GM03348 (cell line): ENCODE data around the gene SLC35G4.
"Not testable (repeated sequence)": the region's sequence is repeated elsewhere in the genome, so short reads cannot be mapped to it uniquely, and the experiment has no call there.

ENCODE experiments used
- DNase-seq: peaks from one replicate; pipeline ENCODE4 v3.0.0; 2012; ENCODE audit warnings: low spot score

Gene SLC35G4

DNA sequence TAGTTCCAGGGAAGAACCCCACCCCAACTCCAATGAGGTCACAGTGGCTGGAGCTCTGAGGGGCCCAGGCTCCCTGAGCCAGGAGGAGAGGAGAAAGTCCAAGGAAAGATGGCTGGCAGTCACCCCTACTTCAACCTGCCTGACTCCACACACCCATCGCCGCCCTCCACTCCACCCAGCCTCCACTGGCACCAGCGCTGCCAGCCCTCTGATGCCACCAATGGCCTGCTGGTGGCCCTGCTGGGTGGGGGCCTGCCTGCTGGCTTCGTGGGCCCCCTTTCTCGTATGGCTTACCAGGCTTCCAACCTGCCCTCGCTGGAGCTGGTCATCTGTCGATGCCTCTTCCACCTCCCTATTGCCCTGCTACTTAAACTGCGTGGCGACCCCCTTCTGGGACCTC, at the start of gene SLC35G4:
Gene SLC35G4, plus strand, starts transcription at position 109 of the 400 bp plus-strand sequence. Its CDS starts 0 bp downstream, at position 109.
- not testable (repeated sequence) for DNase-seq

GRCh38 chr18:11561293-11561692, 48.1 kb upstream of the SLC35G4 start:
- DNase-seq: no peak

GRCh38 chr18:11565716-11566115, 43.7 kb upstream of the SLC35G4 start:
- DNase-seq: no peak

GRCh38 chr18:11566236-11566965, 43.0 kb upstream of the SLC35G4 start:
- DNase-seq: no peak

- DNase-seq: no peak
Measured at GRCh38 chr18:11567396-11567795, 42.0 kb upstream of the SLC35G4 start.

GRCh38 chr18:11570073-11570588, 39.3 kb upstream of the SLC35G4 start:
- DNase-seq: no peak

- peak; percentile 50 for DNase-seq
Measured at GRCh38 chr18:11570769-11571412, 38.5 kb upstream of the SLC35G4 start.

DNA sequence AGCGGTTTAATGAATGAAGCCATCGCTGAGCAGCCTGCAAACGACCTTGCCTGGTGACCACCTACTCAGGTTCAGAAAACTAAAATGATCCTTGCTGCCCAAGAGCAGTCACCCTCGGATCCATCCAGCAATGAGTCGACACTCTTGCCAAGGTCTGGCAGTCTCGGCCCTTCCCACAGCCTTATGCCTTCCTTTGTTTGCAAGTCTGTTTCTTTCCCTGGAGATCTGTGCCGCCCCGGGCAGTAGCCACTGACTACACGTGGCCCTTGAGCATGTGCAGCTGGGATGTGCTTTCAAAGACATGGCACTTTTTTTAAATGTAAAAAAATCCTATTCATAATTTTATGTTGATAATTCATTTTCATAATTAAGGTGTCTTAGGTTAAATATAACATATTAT, 37.2 kb upstream of the SLC35G4 start:
- DNase-seq: no peak

- no peak for DNase-seq
Measured at GRCh38 chr18:11574545-11574944, 34.9 kb upstream of the SLC35G4 start.

DNA sequence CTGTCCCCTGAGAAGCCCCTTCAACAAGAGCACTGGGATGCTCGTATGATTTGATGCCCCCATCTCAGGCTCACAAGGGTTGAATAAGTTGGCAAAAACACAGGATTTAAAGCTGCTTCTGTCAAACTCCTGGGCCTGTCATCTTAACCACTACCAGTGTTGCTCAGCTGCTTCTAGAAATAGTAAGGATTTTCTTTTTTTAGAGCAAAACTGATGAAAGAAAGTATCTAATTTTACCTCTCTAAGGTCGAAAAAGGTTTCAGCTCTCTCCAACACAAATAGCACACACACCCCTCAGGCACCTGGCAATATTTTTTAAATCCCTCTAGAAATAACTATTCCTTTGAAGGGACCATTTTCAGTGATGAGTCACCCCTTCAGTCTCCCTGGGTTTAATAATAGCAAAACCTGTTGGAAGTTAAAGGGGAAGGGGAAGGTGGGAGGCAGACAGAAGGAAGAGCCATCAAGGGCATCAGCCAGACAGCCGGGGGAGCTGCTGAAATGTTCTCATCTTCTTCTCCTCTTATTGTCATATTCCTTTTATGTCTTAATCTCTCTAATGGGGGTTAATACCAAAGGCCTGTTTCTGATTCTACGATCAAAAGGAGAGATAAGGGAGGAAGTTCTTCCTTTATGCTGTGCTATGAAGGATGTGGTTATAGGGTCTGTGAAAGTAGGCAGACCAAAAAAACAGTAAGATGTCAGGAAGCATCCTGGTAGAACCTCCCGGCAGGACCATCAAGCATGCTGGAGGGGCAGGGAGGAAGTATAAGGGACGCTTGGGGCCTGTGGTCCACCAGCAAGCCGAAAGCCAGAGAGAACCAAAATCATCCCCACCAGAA, 31.9 kb upstream of the SLC35G4 start:
- no peak for DNase-seq

DNA sequence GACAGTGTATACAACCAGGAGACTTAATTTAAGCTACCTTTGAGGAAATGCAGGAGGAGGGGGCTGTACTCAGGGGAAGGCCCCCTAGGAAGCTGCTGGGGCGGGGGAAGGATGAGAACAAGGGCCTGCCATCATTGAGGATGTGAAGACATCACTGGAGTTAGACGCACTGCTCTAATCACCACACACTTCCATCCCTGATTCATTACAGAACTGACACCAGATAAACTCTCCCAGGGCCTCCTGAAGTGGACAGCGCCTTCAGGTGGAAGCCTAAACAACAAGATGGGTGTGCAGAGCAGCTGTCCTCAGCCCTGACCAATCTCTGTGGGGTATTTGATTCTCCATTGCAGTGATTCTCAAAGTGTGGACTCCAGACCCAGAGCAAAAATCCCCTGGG, 30.6 kb upstream of the SLC35G4 start:
- no peak for DNase-seq

DNA sequence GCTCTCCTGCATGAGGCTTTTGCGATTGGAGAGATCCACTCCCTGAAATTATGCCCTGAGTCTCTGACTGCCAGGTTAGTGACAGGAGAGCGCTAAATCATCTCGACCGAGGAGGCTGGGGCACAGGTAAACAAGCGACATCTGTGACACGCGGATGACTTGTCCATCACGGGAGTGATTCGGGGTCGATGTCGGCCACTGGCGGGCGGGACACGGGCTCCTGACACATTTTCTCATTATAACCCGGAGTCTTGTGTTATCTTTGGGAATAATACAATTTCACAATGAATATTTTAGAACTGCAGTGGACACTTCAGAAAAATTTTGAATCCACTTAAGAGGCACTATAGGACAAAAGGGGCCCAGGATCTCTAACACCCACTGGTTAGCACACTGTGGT, 29.5 kb upstream of the SLC35G4 start:
- DNase-seq: no peak

- DNase-seq: no peak
Measured at GRCh38 chr18:11581286-11581685, 28.1 kb upstream of the SLC35G4 start.

- no peak for DNase-seq
Measured at GRCh38 chr18:11585596-11585995, 23.8 kb upstream of the SLC35G4 start.

- DNase-seq: no peak
Measured at GRCh38 chr18:11586896-11587295, 22.5 kb upstream of the SLC35G4 start.

- no peak for DNase-seq
Measured at GRCh38 chr18:11587432-11587831, 22.0 kb upstream of the SLC35G4 start.

DNA sequence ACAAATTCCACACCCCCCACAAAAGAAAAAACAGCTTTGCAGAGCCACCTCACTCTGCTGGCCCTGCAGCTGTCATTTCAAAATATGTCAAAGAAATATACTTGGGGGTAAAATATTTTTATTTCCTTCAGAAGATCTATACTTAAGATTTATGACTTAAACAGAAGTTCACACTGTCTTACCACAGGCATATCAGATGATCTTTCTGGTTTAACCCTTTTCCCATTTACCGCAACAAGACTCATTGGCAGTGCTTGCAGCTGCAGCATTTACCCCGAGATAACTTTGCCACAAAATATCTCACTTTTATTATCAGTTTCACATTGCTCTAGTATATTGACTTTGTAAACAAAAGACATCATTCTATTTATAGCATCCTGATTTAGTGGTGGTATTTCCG, 21.6 kb upstream of the SLC35G4 start:
- no peak for DNase-seq

GRCh38 chr18:11591957-11592356, 17.4 kb upstream of the SLC35G4 start:
- DNase-seq: no peak

DNA sequence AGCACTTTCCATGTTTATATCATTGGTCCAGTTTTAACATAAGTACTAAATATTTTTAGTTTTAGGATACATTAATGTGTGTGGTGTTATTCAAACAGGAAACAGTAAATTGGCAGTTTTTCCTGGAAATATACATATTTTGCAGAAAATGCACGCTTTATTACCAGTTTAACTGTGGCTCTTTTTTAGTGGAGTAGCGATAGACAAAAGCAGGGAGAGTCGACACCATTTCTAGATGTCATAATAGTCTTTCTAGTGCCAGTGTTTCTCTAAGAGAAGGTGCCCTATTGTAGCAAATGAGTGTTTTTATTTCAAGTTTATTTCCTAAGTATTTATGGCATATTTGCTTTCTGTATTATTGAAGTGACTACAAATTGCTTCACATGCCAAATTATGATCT, 9.1 kb upstream of the SLC35G4 start:
- no peak for DNase-seq

GRCh38 chr18:11607906-11608305, 1.5 kb upstream of the SLC35G4 start:
- no peak for DNase-seq

DNA sequence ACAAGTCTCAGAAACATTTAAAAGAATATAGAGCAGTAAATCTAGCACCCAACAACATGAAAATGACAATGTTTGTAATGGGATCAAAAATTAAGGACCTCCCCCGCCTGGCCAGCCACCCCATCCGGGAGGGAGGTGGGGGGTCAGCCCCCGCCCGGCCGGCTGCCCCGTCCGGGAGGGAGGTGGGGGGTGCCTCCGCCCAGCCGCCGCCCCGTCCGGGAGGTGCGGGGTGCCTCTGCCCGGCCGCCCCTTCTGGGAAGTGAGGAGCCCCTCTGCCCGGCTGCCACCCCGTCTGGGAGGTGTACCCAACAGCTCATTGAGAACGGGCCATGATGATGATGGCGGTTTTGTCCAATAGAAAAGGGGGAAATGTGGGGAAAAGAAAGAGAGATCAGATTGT, 778 bp upstream of the SLC35G4 start:
- not testable (repeated sequence) for DNase-seq

DNA sequence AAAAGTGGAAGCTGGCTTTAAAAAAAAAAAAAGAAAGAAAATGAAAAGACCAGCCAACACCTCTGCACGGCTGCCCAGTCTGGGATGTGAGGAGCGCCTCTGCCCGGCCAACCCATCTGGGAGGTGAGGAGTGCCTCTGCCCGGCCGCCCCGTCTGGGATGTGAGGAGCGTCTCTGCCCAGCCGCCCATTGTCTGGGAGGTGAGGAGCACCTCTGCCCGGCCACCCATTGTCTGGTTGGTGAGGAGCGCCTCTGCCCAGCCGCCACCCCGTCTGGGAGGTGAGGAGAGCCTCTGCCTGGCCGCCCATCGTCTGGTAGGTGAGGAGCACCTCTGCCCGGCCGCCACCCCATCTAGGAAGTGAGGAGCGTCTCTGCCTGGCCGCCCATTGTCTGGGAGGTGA, 3.7 kb downstream of the SLC35G4 start:
- not testable (repeated sequence) for DNase-seq

DNA sequence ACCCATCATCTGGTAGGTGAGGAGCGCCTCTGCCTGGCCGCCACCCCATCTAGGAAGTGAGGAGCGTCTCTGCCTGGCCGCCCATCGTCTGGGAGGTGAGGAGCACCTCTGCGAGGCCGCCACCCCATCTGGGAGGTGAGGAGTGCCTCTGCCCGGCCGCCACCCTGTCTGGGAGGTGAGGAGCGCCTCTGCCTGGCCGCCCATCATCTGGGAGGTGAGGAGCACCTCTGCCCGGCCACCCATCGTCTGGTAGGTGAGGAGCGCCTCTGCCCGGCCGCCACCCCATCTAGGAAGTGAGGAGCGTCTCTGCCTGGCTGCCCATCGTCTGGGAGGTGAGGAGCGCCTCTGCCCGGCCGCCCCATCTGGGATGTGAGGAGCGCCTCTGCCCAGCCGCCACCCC, 4.2 kb downstream of the SLC35G4 start:
- not testable (repeated sequence) for DNase-seq
